Left lung (tissue), 10 donors: ENCODE data around the gene NFILZ. TPM values are rescaled to one million over a fixed set of nuclear protein-coding genes. Genes with fewer than 3 reads are reported as not detected.

Experiments used
- ATAC-seq: fragments of 200-7000 bp; cut with Tn5 transposase; one replicate; pipeline ENCODE4 v1.9.1; 2020; ENCODE audit warnings: moderate library complexity
- DNase-seq, 4 donors: peaks; one replicate each; pipeline ENCODE4 v3.0.0-alpha.2; 2013 to 2020
- H3K27ac ChIP-seq, 2 donors: fragments of 200-600 bp; sonication (generic) in 1 of 2; one replicate each; pipeline versions ENCODE4 v1.5.0 to v1.8.0; 2020 to 2021
- H3K27me3 ChIP-seq, 2 donors: fragments of 200-600 bp; sonication (generic) in 1 of 2; one replicate each; pipeline versions ENCODE4 v1.5.0 to v1.8.0; 2020 to 2021
- H3K36me3 ChIP-seq, 2 donors: fragments of 200-600 bp; sonication (generic) in 1 of 2; one replicate each; pipeline versions ENCODE4 v1.5.0 to v1.8.0; 2020 to 2021
- H3K4me1 ChIP-seq, 2 donors: fragments of 200-600 bp; one replicate each; pipeline ENCODE4 v1.8.0; 2021
- H3K4me3 ChIP-seq, 2 donors: fragments of 200-600 bp; sonication (generic) in 1 of 2; one replicate each; pipeline versions ENCODE4 v1.5.0 to v1.8.0; 2020 to 2021; ENCODE audit warnings: mild to moderate bottlenecking in 1 of 2
- H3K9me3 ChIP-seq, 2 donors: fragments of 200-600 bp; sonication (generic) in 1 of 2; one replicate each; pipeline versions ENCODE4 v1.5.0 to v1.8.0; 2020 to 2021
- intact Hi-C, 2 donors: fragments of 100-400 bp; cut with DNase I; formaldehyde crosslinking; loops; one replicate each; pipeline versions ENCODE4 v1.11.2 to v1.14.2; 2022
- polyA plus RNA-seq, 6 donors: library from polyadenylated mRNA; unstranded; fragments of 120-200 nt; gene quantifications; one replicate each; pipeline ENCODE4 v1.2.1, GENCODE V29; 2013; ENCODE audit not compliant: insufficient read length in 6 of 6
- total RNA-seq, 2 donors: library from RNA; stranded (reverse); fragmentation: NEBNext Ultra II Directional; extraction: Animal tissue kit (Norgen Biotek cat#: 25700); gene quantifications; one replicate each; pipeline ENCODE4 v1.2.1, GENCODE V29; 2021
- TF ChIP-seq, protein P1 (sequence below), 2 donors: fragments of 200-600 bp; sonication (generic) in 1 of 2; IDR thresholded peaks; one replicate each; pipeline versions ENCODE4 v1.5.0 to v1.8.0; 2021; ENCODE audit warnings: antibody characterized with exemption in 2 of 2
- donor health status: DM: no; HTN: yes; CAD: no.
- donor health status: DM: no; HTN: no; CAD: no.

Gene NFILZ
- total and polyA plus RNA-seq, 8 donors, result not detected

DNA sequence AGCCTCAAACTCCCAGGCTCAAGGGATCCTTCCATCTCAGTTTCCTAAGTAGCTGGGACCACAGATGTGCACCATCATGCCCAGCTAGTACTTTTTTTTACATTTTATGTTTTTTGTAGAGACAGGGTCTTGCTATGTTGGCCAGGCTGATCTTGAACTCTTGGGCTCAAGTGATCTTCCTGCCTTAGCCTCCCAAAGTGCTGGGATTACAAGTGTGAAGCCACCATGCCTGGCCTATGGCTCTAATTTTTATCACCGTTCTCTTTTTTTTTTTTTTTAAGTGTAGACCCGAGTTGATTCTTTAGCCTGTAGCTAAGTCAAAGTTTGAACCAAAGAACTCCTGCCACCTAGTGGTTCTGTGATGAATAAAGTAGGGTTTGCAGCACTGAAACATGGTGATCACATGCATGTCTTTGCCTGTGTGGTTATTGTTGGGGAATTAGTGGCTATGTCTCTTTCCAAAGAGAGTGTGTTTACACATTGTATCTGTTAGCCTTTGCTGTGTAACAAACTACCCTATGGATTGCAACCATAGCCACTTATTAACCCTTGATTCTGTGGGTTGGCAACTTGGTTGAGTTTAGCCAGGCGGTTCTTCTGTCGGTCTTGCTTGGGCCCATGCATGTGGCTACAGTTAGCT, 11.6 kb downstream of the NFILZ start:
- TF ChIP-seq, protein P1, sequence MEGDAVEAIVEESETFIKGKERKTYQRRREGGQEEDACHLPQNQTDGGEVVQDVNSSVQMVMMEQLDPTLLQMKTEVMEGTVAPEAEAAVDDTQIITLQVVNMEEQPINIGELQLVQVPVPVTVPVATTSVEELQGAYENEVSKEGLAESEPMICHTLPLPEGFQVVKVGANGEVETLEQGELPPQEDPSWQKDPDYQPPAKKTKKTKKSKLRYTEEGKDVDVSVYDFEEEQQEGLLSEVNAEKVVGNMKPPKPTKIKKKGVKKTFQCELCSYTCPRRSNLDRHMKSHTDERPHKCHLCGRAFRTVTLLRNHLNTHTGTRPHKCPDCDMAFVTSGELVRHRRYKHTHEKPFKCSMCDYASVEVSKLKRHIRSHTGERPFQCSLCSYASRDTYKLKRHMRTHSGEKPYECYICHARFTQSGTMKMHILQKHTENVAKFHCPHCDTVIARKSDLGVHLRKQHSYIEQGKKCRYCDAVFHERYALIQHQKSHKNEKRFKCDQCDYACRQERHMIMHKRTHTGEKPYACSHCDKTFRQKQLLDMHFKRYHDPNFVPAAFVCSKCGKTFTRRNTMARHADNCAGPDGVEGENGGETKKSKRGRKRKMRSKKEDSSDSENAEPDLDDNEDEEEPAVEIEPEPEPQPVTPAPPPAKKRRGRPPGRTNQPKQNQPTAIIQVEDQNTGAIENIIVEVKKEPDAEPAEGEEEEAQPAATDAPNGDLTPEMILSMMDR (IDR thresholded peaks at IDR 0.05), result peak; percentile 52 to 59
- H3K27me3 ChIP-seq, result peaks cover 0 to 32% of the 10 kb centered on the region in 2 donors
- peaks cover 0 to 5% of the 10 kb centered on the region in 2 donors for H3K9me3 ChIP-seq
- H3K4me3 ChIP-seq, result no peak overlapping the region
- no peaks in the 10 kb centered on the region for H3K36me3 ChIP-seq
- ATAC-seq (peak; percentile 47), DNase-seq (peak in 1 of 4 donors; percentile 53)
- peaks cover 0 to 59% of the 10 kb centered on the region in 2 donors for H3K4me1 ChIP-seq
- intact Hi-C loops, result no loop called here
- peak overlapping the region in 1 of 2 donors; percentile 91 for H3K27ac ChIP-seq

- Histone ChIP-seq H3K27ac (peak overlapping the region in 1 of 2 donors; percentile 91), H3K4me3 (no peak overlapping the region), H3K36me3 (no peaks in the 10 kb centered on the region), H3K9me3 (peaks cover 0 to 5% of the 10 kb centered on the region in 2 donors), H3K4me1 (peaks cover 0 to 62% of the 10 kb centered on the region in 2 donors), H3K27me3 (peaks cover 0 to 36% of the 10 kb centered on the region in 2 donors)
- ATAC-seq (no peak), DNase-seq (no peak)
- intact Hi-C loops, result no loop called here
- TF ChIP-seq, protein P1 (IDR thresholded peaks at IDR 0.05), result no peak
Measured at GRCh38 chr19:8642561-8642960, 12.1 kb downstream of the NFILZ start.

GRCh38 chr19:8643860-8644653, 13.6 kb downstream of the NFILZ start:
- intact Hi-C loops, result no loop called here
- TF ChIP-seq, protein P1 (IDR thresholded peaks at IDR 0.05), result no peak

DNA sequence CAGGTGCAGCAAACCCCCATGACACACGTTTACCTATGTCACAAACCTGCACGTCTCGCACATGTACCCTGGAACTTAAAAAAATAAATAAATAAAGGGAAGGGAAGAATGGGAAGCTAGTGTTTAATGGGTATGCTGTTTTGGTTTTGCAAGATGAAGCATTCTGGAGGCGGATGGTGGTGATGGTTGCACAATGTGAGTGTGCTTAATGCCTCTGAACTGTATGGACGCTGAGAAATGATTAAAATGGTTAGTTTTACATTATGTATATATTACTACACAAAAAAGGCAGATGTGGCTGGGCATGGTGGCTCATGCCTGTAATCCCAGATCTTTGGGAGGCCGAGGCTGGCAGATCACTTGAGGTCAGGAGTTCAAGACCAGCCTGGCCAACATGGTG, 17.8 kb downstream of the NFILZ start:
- TF ChIP-seq, protein P1 (IDR thresholded peaks at IDR 0.05), result no peak
- no peak overlapping the region for H3K4me3 ChIP-seq
- no peaks in the 10 kb centered on the region for H3K9me3 ChIP-seq
- peak overlapping the region in 1 of 2 donors; percentile 18 for H3K27ac ChIP-seq
- H3K4me1 ChIP-seq, result peaks cover 0 to 47% of the 10 kb centered on the region in 2 donors
- no peak for DNase-seq
- intact Hi-C loops, result no loop called here
- H3K36me3 ChIP-seq, result no peaks in the 10 kb centered on the region
- peak; percentile 51 for ATAC-seq
- H3K27me3 ChIP-seq, result peaks cover 0 to 43% of the 10 kb centered on the region in 2 donors

More at GRCh38 chr19:8643860-8644653, 13.6 kb downstream of the NFILZ start:
- no peak overlapping the region for H3K27ac ChIP-seq
- H3K4me1 ChIP-seq, result peaks cover 0 to 60% of the 10 kb centered on the region in 2 donors
- peaks cover 0 to 5% of the 10 kb centered on the region in 2 donors for H3K9me3 ChIP-seq
- H3K4me3 ChIP-seq, result no peak overlapping the region
- ATAC-seq, result no peak
- H3K36me3 ChIP-seq, result no peaks in the 10 kb centered on the region
- DNase-seq, result no peak
- peaks cover 0 to 31% of the 10 kb centered on the region in 2 donors for H3K27me3 ChIP-seq
